ENCODE measurements around the gene TYMP.
"Not testable (repeated sequence)": the region's sequence is repeated elsewhere in the genome, so short reads cannot be mapped to it uniquely, and the experiment has no call there.

GRCh38 chr22:50520184-50520583 is 9.6 kb downstream of the TYMP start:
- TF ChIP-seq, protein P1, sequence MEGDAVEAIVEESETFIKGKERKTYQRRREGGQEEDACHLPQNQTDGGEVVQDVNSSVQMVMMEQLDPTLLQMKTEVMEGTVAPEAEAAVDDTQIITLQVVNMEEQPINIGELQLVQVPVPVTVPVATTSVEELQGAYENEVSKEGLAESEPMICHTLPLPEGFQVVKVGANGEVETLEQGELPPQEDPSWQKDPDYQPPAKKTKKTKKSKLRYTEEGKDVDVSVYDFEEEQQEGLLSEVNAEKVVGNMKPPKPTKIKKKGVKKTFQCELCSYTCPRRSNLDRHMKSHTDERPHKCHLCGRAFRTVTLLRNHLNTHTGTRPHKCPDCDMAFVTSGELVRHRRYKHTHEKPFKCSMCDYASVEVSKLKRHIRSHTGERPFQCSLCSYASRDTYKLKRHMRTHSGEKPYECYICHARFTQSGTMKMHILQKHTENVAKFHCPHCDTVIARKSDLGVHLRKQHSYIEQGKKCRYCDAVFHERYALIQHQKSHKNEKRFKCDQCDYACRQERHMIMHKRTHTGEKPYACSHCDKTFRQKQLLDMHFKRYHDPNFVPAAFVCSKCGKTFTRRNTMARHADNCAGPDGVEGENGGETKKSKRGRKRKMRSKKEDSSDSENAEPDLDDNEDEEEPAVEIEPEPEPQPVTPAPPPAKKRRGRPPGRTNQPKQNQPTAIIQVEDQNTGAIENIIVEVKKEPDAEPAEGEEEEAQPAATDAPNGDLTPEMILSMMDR (IDR thresholded peaks at IDR 0.05), result not testable (repeated sequence)
- not testable (repeated sequence) for TF ChIP-seq POLR2A (IDR thresholded peaks at IDR 0.05)
